Measurements from ENCODE around the gene BOD1L1.
A peak's percentile ranks its signal among the peaks of the same experiment; 100 is the strongest.

The BOD1L1 gene

DNA sequence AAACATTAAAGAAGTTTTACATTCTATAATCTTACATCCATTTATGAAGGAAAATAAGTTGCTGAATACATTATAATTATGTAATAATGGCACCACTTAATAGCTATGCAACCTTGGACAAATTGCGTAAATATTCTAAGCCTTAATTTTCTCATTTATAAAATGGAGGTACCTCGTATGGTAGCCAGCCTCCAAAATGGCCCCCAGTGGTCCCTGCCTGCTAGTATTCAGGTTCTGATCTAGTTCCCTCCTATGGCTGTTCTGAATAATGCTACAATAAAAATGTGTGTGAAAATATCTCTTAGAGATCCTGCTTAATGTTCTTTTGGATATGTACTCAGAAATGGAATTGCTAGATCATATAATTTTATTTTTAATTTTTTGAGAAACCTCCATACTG, 72.2 kb downstream of the BOD1L1 start:
- DNase-seq = no peak

DNA sequence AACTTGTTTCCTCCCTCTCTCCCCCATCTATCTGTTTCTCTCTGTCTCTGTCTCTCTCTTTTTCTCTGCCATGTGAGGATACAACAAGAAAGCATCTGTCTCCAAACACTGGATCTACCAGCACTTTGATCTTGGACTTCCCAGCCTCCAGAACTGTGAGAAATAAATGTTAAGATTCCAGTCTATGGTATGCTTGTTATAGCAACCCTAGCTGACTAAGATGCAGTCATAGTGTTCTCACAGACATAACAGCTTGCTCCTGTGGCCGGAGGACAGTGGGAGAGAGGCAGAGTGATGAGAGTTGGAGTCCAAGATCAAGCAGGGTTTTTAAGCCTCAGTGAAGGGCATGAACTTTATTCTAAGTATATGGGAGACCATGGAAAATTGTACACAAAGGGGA, 74.4 kb downstream of the BOD1L1 start:
- DNase-seq = no peak

DNA sequence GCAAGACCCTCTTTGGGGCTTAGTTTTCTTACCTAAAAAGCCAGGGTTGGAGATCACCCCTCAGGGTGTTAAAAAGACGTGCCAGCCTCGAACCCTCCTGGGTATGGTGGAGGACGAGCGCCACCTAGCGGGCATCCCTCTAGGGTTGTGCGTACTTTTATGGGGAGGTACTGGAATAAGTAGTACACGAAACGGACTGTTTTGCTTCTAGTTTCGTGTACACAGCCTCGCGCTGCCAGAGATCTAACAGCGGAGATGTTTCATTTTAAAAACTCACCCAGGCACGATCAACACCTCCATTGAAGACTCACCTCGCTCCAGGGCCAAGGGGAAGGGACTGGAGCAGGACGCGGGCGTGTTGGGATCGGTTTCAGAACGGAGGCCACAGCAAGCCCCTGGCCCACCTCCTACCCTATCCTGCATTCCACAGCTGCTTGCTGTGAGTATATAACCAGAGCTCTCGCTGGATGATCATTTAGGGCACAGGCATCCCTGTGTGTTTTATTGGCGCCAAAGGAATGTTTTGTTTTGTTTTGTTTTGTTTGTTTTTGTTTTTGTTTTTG, 78.5 kb downstream of the BOD1L1 start:
- peak; percentile 95 for DNase-seq

DNA sequence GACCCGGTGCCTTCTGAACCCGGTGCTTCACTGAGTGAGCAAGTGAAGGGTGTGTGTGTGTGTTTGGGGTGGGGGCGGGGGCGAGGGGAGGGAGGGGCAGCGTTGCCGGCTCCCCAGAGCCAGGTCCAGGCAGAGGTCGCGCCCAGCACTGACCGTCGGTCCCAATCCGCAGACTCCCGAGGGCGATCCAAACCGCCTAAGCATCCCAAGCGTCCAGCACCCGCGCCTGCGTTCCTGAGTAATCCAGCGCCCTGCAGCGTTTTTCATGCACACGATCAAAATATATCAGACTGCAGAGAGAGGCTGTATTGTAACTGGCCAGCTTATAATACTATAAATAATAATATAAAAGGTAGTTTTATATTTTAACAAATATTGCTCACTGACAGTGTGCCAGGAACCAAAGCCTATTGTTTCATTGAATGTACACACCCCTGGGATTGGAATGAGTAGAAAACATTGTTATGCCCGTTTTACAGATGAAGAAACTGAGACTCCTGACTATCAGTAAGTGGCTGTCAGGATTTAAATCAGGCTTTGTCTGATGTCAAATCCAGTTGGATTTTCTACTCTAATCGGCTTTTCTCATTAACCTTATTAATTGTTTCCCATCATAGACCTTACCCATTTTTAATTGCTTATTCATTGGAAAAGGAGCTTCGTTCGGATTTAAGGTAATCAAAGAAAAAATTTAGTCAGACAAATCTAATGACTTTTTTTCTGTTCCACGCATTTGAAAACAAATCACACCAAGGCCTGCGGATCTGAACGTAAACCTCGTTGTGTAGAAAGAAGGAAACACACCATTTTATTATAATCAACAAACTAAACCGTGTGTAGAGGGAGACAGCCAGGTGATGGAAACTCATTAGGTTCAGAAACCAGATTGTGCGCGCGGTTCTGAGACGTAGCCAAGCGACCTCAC, 79.2 kb downstream of the BOD1L1 start:
- DNase-seq = no peak

DNA sequence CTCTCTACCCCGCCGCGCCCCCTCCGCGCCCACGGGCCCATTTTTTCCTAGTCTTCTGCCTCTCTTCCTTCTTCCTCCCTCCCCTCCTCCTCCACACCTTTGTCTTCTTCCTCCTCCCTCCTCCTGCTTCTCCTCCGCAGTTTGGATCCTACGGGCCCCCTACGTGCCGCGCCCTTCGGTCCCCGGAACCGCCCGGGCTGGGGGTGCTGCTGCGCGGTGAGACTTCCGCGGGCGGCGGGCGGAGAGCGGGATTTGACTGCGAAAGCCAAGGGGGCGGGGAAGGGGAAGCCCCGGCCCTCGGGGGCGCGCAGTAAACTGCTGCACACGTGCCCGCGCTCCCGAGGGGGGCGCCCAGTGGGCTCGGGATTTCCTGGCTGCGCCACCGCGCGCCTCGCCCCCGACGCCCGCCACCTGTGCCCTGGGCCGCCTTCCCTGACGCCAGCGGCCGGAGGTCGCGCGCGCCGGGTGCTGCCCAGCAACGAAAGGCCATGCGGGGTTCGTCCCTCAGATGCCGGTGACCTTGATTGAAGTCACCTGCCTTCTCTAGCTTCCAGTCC, 80.0 kb downstream of the BOD1L1 start:
- peak; percentile 62 for DNase-seq

DNA sequence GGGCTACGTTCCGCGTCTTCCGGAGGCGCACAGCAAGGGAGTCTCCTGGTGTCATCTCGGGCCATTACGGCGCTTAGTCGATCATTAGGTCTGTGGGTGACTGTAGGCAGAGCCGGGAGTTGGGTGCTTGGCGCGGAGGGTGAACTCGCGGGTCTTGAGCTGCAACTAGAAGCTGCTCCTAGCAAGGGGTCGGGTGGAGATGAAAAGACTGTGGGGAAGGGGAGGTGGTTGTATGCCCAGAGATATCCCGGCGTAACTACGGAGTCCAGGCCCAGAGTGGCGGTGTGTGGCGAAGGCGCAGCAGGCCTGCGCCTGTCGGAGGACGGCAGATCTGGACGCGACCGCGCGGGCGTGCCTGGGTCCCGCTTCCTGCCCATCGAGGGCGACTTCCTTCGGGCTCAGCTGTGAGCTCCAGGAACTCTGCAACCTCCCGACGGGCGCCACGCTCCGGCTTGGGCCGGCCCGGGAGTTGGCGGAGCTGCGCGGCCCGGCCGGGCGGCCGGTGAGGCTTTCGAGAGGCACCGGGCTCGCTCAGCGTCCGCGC, 80.5 kb downstream of the BOD1L1 start:
- peak; percentile 83 for DNase-seq

DNA sequence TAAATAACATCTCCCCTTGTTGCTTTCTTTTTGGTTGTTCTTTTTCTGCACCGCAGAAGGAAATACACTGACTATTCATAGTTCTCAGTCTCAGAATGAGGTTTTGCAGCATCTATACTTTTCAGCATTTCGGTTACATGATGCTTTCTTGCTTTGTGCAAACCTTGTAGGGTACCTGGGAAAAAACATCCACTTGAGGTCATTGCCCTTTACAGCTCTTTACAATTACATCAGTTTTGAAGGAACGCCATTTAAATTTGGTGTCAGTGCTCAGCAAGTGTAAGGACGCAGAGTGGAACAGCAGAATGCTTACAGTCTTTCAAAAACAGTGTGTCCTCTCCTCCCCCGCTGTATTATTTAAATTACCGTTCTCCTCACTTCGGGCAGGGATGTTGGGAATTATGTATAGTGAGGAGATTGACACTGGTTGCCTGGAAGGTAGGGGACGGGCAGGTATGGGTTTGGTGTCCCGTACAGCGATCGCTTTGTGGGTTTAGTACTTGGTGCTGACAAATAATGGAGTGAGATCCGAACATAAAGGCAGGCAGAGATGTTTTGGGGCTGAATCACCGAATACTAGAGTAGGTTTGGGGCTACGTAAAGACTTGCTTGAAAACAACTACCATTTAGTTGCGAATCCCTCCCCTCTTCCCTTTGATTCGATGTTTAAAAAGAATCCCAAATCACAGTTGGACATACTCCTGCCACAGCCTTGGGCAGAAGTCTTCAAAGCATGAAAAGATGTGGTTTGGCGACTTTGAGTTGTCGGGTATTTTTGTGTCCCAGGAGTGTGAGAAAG, 81.2 kb downstream of the BOD1L1 start:
- peak; percentile 51 for DNase-seq

DNA sequence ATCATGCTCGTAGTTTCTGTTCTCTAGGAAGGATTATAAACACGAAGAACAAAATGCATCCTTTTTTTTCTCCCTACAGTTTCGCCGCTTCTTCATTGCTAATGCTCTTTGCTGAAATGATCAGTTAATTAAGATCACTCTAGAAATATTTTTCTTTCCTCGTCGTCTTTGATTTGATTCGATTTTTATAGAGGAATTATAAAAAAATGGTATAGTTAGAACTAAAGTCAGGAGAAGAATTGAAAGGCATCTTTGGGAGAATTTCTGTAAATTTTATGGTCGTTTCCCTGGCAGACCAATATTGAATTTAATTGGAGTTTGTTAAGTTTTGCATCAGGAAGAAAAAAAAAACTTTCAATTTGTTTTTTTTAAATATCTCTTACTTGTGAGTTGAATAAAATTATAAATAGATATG, 82.1 kb downstream of the BOD1L1 start:
- no peak for DNase-seq

DNA sequence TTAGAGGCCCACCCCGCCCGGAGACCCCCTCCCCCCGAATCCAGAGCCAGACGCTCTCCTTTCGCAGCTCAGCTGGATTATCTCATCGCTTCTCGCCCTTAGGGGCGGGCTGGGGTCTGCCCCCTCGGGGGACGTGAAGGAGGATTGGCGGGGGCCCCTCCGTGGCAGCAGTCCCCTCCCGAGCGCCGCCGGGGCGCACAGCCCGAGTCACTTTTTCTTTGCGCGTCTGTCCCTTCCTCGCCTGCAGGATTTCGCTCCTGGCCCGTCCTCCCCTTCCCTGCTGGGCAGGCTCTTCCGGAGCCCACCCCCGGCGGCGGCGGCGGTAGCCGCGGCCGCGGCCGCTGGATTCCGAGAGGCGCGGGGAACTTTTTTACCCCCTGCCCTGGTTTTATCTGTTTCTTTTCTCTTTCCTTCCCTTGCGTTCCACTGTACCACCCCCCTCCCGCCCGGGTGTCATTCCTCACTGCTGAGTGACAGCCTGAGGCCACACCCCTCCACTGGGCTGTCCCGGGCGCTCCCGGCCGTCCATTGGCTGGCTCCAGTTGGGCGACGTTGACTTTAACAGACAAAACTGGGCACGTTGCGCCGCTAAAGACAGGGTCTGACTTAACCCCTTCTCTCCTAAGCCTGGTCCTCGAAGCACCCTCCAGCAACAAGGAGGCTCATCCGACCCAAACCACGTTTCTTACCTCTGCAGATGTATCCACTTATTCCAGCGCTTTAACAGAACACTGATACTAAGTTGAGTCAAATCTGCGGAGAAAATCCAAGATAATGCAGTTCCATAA, 82.7 kb downstream of the BOD1L1 start:
- peak; percentile 97 for DNase-seq

DNA sequence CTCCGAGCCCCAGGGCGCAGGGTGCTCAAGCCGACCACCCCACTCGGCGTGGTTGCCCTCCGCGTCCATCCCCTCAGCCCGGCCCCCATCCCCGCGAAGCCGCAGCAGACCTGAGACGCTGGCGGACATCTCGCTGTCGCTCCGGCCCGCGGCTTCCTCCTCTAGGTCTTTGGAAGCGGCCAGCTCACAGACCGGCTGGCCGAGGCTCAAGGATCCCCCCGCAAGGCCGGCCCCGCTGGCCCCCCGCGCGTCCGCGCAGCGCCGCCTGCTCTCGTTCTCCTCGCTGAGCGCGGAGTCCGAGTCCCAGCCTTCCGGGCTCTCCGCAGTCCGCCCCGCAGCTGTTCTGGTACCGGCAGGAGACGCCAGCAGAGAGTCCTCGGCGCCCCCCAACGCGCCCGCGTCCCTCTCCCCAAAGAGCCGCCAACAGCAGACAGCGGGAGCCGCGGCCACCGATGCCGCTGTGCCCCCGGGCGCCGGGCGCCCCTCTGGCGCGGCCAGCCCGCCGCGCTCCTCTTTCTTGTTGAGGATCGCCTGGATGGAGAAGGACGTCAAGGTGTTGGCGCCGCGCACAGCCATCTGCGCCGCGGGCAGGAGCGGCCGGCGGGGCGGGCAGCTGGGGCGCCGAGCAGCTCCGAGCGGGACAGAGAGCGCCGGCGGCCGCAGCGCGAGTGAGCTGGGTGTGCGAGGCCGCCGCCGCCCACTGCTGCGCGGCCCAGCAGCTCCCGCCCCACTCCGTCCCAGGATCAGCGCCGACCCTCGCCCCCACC, 83.5 kb downstream of the BOD1L1 start, which contains the start of gene NKX3-2:
Gene NKX3-2 (minus strand): TSS at position 670 of the 767 bp plus-strand sequence. CDS start 94 bp downstream, at position 576.
- DNase-seq = peak; percentile 71

DNA sequence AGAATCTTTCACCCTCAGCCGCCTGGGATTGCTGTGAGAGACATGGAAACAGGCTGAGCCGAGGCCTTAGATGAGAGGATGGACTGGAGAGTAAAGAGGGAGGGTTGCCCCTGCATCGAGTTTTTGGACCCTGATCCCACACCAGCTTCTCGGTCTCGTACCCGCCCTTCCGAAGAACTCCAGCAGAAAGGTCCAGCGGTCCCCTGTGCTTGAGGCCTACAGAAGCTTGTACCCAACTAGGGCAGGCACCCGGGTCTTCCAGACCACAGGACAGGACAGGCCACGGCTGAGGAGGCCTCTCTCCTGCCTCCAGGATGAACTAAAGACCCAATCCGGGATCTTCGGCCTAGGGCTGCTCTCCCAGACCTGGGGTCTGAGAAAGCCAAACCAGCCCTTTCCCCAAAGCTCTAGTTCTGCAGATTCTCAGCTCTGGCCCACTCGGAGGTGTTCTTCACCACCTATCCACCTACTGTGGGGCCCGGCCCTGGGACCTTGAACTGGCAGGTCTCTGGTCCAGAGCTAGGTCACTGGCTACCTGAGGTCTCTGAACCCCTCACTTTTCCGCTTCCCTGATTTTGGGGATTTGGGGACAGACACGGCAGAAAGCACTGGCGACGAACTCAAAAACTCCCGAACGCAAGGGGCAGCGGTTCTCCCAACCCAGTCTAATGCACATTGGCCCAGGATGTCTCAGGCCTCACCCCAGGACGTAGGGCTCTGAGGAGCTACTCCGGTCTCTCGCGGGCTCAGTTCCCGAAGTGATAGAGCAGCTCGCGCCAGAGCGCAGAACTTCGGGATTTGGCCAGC, 84.3 kb downstream of the BOD1L1 start:
- peak; percentile 59 for DNase-seq

DNA sequence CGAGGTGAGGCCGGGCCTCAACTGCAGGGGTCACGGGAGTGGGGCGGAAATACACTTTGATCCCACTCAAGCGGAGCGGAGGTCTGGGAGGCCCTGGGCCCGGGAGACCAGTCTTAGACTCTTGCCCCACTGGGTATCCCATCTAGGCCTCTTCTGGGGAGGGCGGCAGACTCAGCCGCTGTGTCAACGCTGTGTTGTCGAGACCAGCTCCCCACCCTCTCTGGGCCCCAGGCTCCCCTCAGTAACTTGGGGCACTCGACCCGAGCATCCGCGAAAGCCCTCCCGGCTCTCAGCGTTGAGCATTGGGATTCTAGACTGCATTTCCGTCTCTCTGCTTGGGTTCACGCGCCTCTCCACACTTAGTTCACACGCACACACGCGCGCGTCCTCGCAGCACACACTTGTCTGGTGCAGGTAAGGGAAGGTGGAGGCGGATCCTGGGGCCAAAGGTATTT, 84.9 kb downstream of the BOD1L1 start:
- DNase-seq = no peak

DNA sequence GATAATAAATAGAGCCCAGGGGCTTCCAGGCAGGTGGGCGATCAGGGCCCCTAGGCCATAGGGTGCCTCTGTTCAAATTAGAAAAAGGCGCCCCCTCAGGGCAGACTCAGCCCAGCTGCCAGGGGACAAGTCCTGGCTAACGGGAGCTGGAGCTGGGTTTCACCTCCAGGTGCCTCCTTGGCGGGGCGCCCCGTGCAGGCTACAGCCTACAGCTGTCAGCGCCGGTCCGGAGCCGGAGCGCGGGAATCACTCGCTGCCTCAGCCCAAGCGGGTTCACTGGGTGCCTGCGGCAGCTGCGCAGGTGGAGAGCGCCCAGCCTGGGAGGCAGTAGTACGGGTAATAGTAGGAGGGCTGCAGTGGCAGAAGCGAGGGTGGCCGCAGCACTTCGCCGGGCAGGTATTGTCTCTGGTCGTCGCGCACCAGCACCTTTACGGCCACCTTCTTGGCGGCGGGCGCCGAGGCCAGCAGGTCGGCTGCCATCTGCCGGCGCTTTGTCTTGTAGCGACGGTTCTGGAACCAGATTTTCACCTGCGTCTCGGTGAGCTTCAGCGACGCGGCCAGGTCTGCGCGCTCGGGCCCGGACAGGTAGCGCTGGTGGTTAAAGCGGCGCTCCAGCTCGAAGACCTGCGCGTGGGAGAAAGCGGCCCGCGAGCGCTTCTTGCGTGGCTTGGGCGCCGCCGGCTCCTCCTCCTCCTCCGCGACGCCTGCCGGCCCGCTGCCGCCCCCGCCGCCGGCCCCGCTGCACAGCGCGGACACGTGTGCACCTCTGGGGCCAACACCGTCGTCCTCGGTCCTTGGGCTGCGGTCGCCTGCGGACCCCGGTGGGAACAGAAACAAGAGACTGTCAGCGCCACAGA, 85.6 kb downstream of the BOD1L1 start:
- peak; percentile 85 for DNase-seq

DNA sequence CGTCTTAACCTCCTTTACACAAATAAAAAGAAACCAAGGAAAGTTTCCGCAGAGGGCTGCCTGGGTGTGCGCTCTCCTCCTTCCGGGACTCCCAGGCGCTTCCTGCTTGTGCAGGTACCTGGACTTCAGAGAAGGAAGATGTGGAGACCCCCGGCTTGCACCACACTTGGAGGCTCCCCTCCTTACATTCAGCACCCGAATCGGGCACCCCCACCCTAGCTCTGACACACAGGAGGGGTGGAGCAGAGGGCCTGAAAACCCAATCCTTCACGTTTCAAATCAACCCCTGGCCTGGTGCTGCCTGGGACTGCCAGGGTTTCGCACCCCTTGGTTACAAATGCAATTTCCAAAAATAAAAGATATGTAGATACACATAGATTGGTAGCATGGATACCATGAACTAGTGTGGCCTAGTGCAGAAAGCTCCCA, 86.3 kb downstream of the BOD1L1 start:
- peak; percentile 21 for DNase-seq

DNA sequence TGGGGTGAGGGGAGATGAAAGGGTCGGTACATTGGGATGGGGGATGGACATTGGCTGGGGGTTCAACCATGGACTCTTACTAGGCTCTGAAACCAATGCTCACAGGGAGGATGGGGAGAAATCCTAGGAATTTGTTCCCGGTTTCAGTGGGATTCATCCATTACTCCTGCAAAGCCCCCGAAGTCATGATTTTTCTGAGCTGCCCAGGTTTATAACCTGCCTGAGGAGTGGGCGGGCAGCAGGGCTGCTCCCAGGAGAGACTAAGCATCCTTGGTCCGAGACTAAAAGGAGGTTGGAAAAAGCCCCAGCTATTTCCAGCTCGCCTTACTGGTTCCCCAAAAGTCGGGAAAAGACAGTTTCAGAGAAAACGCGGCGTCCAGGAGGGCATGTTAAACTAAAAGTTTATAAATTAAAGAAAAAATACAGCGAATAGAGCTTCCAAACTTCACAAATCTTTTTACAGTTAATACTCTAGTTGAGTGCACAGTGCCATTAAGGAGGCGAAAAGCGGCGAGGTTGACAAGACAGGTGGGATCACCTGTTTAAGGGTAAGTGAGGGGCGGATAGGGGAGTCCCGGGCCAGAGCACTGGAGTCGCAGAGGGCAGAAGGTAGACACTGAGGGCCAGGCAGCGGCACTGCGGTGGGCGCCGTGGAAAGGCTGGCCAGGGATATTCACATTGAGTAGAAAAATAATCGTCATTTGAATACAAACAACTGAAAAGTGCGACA, 86.9 kb downstream of the BOD1L1 start:
- DNase-seq = peak; percentile 31

DNA sequence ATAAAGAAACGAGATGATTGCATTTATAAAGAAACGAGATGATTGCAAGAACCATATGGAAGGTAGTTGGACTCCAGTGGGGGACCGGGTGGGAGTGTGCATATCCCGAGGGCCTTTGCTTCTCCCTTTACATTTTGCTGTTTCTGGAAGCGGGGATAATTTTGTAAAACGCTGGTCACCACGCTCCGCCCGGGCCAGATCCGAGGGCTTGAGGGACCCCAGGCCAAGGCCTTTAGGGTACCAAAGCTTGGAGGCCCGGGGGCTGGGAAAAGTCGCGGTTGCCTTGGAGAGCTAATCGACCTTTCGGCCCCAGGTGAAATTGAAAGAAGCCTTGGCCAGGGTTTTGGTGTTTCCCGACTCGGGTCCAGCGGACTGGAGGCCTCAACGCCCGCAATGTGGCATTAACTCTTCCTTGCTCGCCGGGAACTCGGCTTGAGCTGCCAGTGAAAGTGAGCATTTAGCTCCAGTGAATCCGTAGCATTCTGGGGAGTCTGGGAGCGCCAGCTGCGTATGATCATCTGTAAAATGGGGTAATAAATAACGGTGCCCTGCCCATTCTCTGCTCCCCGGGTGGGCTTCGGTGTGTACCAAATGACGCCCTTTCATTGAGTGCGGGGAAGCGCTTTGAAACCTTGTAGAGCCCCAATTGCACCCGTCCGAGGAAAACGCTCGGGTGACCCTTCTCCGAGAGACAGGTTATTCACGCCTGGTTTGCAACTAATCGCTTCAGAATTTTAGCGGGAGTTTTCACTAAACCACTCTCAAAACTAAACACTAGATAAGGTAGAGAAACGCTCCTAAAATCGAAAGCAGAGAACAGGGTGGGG, 87.7 kb downstream of the BOD1L1 start:
- DNase-seq = peak; percentile 48

DNA sequence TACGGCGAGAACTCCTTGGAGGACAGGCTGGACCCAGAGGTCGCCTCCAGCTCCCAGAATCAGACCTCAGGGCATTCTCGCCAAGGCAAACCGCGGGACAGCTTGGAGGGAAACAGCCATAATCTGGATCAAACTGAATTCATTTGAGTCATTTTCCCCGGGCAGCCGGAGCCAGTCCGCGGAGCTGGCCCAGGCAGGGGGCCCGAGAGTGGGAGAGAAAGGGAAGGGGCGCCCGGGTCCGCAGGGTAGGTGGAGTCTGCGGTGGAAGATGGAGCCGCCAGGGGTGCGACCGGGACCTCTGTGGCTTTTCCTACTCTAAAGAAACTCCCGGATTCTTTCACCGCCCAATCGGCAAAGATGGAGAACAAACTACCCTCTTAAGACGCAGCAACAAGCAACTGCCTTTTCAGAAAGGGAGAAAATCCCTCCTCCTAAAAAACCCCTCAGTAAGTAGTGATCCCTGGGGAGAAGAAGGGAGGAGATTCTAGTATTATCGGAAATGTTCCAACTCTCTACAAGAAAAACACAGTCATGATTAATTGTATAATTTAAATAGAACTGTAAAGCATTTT, 88.4 kb downstream of the BOD1L1 start:
- peak; percentile 52 for DNase-seq
